HEK293 (cell line): Measurements from ENCODE around the gene NTNG1.
A peak's percentile ranks its signal among the peaks of the same experiment; 100 is the strongest.

Experiments used
- CTCF ChIA-PET: fragments of 350-600 bp; formaldehyde crosslinking; extraction: SDS; loops from one replicate; lab custom pipeline; 2021; ENCODE audit warnings: antibody characterized with exemption; lab: Yijun Ruan, JAX
- POLR2A ChIA-PET: fragments of 300-600 bp; formaldehyde crosslinking; extraction: SDS; loops from one replicate; lab custom pipeline; 2020; ENCODE audit warnings: antibody characterized with exemption, inconsistent platforms; lab: Yijun Ruan, JAX
- H3K27ac ChIP-seq: fragments of 200-500 bp; sonication (Bioruptor generic); 2 replicates; pipeline ENCODE4 v1.5.1; 2014; ENCODE audit warnings: low read depth, low read length, control low read depth, inconsistent platforms; ENCODE audit errors: extremely low read depth
- H3K36me3 ChIP-seq, 2 experiments: fragments of 200-500 bp in 1 of 2; sonication (Bioruptor generic) in 1 of 2; 1 replicate in 1 of 2; 2 replicates in 1 of 2; pipeline ENCODE4 v1.5.1; 2014 to 2017; ENCODE audit warnings: inconsistent platforms in 2 of 2, low read length in 2 of 2; ENCODE audit not compliant: control insufficient read depth in 2 of 2, insufficient read depth in 1 of 2
- H3K4me1 ChIP-seq: fragments of 200-500 bp; sonication (Bioruptor generic); 2 replicates; pipeline ENCODE4 v1.5.1; 2014; ENCODE audit warnings: mild to moderate bottlenecking, low read length, inconsistent platforms; ENCODE audit not compliant: control insufficient read depth, insufficient read depth
- H3K4me3 ChIP-seq: 2 replicates; pipeline ENCODE4 v1.5.1; 2011; ENCODE audit warnings: low read depth, mild to moderate bottlenecking, control low read depth, low read length, moderate library complexity
- H3K9me3 ChIP-seq: fragments of 200-500 bp; sonication (Bioruptor generic); 2 replicates; pipeline ENCODE4 v1.5.1; 2014; ENCODE audit warnings: low read depth, low read length, inconsistent platforms; ENCODE audit not compliant: control insufficient read depth, insufficient read depth
- GFI1B ChIP-seq: fragments of 450-650 bp; formaldehyde crosslinking; IDR thresholded peaks from 2 replicates; pipeline ENCODE4 v1.5.1; 2016; ENCODE audit warnings: missing biosample characterization, missing genetic modification characterization
- MEIS1 ChIP-seq: sonication (generic); formaldehyde crosslinking; IDR thresholded peaks from 2 replicates; pipeline ENCODE4 v1.8.1; 2022; ENCODE audit warnings: missing genetic modification reagents, mild to moderate bottlenecking, borderline replicate concordance
- MYNN ChIP-seq: fragments of 450-650 bp; formaldehyde crosslinking; IDR thresholded peaks from 2 replicates; pipeline ENCODE4 v1.5.1; 2016; ENCODE audit warnings: missing biosample characterization, missing genetic modification characterization, borderline replicate concordance
- REPIN1 ChIP-seq: fragments of 450-650 bp; formaldehyde crosslinking; IDR thresholded peaks from 2 replicates; pipeline ENCODE4 v1.5.1; 2017; ENCODE audit warnings: missing biosample characterization, missing genetic modification characterization, low read depth
- SETDB1 ChIP-seq: IDR thresholded peaks from one replicate; pipeline ENCODE4 v1.6.1; 2017; ENCODE audit warnings: mild to moderate bottlenecking, low read length, moderate library complexity, mixed read lengths; ENCODE audit not compliant: insufficient read length
- TRIM28 ChIP-seq: IDR thresholded peaks from 2 replicates; pipeline ENCODE4 v1.6.1; 2011; ENCODE audit warnings: low read length, control low read depth, borderline replicate concordance
- WT1 ChIP-seq: fragments of 450-650 bp; formaldehyde crosslinking; IDR thresholded peaks from 2 replicates; pipeline ENCODE4 v1.5.1; 2016; ENCODE audit warnings: missing biosample characterization, missing genetic modification characterization
- ZBTB8A ChIP-seq: fragments of 450-650 bp; formaldehyde crosslinking; IDR thresholded peaks from 2 replicates; pipeline ENCODE4 v1.5.1; 2016; ENCODE audit warnings: missing biosample characterization, missing genetic modification characterization
- ZFHX2 ChIP-seq: fragments of 450-650 bp; formaldehyde crosslinking; conservative IDR thresholded peaks from 2 replicates; pipeline ENCODE4 v1.5.1; 2016; ENCODE audit warnings: missing biosample characterization, missing genetic modification characterization
- ZNF2 ChIP-seq: fragments of 450-650 bp; formaldehyde crosslinking; IDR thresholded peaks from 2 replicates; pipeline ENCODE4 v1.5.1; 2016; ENCODE audit warnings: missing biosample characterization, missing genetic modification characterization
- ZNF214 ChIP-seq: fragments of 450-650 bp; formaldehyde crosslinking; IDR thresholded peaks from 2 replicates; pipeline ENCODE4 v1.5.1; 2017; ENCODE audit warnings: missing biosample characterization, mild to moderate bottlenecking, missing genetic modification characterization, borderline replicate concordance
- ZNF274 ChIP-seq, 2 experiments: fragments of 200-500 bp in 1 of 2; fragments of 450-650 bp in 1 of 2; sonication (Bioruptor generic) in 1 of 2; formaldehyde crosslinking in 1 of 2; IDR thresholded peaks; 2 replicates each; pipeline versions ENCODE4 v1.5.1 to v1.6.1; 2014 to 2016; ENCODE audit warnings: borderline replicate concordance in 1 of 2, inconsistent platforms in 1 of 2, low read length in 1 of 2, missing biosample characterization in 1 of 2, missing genetic modification characterization in 1 of 2
- ZNF354C ChIP-seq: fragments of 450-650 bp; formaldehyde crosslinking; IDR thresholded peaks from 2 replicates; pipeline ENCODE4 v1.5.1; 2016; ENCODE audit warnings: missing biosample characterization, missing genetic modification characterization, low read depth, borderline replicate concordance
- ZNF391 ChIP-seq: fragments of 450-650 bp; formaldehyde crosslinking; IDR thresholded peaks from 2 replicates; pipeline ENCODE4 v1.5.1; 2016; ENCODE audit warnings: low read depth, missing biosample characterization, missing genetic modification characterization, borderline replicate concordance
- ZNF398 ChIP-seq: fragments of 450-650 bp; formaldehyde crosslinking; IDR thresholded peaks from 2 replicates; pipeline ENCODE4 v1.5.1; 2017; ENCODE audit warnings: missing biosample characterization, missing genetic modification characterization
- ZNF529 ChIP-seq: fragments of 450-650 bp; formaldehyde crosslinking; IDR thresholded peaks from 2 replicates; pipeline ENCODE4 v1.5.1; 2017; ENCODE audit warnings: missing genetic modification characterization, missing biosample characterization; ENCODE audit not compliant: insufficient replicate concordance
- ZNF558 ChIP-seq: fragments of 450-650 bp; formaldehyde crosslinking; IDR thresholded peaks from 2 replicates; pipeline ENCODE4 v1.5.1; 2016; ENCODE audit warnings: missing biosample characterization, missing genetic modification characterization
- ZNF585B ChIP-seq: fragments of 450-650 bp; formaldehyde crosslinking; IDR thresholded peaks from 2 replicates; pipeline ENCODE4 v1.5.1; 2016; ENCODE audit warnings: missing biosample characterization, missing genetic modification characterization
- ZNF621 ChIP-seq: fragments of 450-650 bp; formaldehyde crosslinking; IDR thresholded peaks from 2 replicates; pipeline ENCODE4 v1.5.1; 2017; ENCODE audit warnings: missing biosample characterization, missing genetic modification characterization
- ZNF623 ChIP-seq: fragments of 450-650 bp; formaldehyde crosslinking; IDR thresholded peaks from 2 replicates; pipeline ENCODE4 v1.5.1; 2016; ENCODE audit warnings: missing biosample characterization, missing genetic modification characterization
- ZNF664 ChIP-seq: fragments of 450-650 bp; formaldehyde crosslinking; IDR thresholded peaks from 2 replicates; pipeline ENCODE4 v1.5.1; 2016; ENCODE audit warnings: missing biosample characterization, missing genetic modification characterization
- ZNF837 ChIP-seq: fragments of 450-650 bp; formaldehyde crosslinking; IDR thresholded peaks from 2 replicates; pipeline ENCODE4 v1.5.1; 2016; ENCODE audit warnings: missing biosample characterization, missing genetic modification characterization
- ZSCAN4 ChIP-seq: fragments of 450-650 bp; formaldehyde crosslinking; IDR thresholded peaks from 2 replicates; pipeline ENCODE4 v1.5.1; 2017; ENCODE audit warnings: missing biosample characterization, missing genetic modification characterization
- TF ChIP-seq, protein P1 (sequence below): fragments of 450-650 bp; formaldehyde crosslinking; IDR thresholded peaks from 2 replicates; pipeline ENCODE4 v1.5.1; 2016; ENCODE audit warnings: missing biosample characterization, missing genetic modification characterization
- TF ChIP-seq, protein P2 (sequence below): fragments of 450-650 bp; formaldehyde crosslinking; IDR thresholded peaks from 2 replicates; pipeline ENCODE4 v1.5.1; 2016; ENCODE audit warnings: missing biosample characterization, missing genetic modification characterization
- TF ChIP-seq, protein P3 (sequence below): fragments of 450-650 bp; formaldehyde crosslinking; IDR thresholded peaks from 2 replicates; pipeline ENCODE4 v1.5.1; 2016; ENCODE audit warnings: missing biosample characterization, missing genetic modification characterization

NTNG1 gene

GRCh38 chr1:107501081-107501605 is 360.3 kb downstream of the NTNG1 start (continued):
- TF ChIP-seq ZSCAN4, result no peak
- TF ChIP-seq ZNF354C (tag by site-specific recombination), result no peak
- TF ChIP-seq ZNF558 (tag by site-specific recombination), result no peak
- TF ChIP-seq ZFHX2 (tag by site-specific recombination), result no peak
- TF ChIP-seq, protein P1, sequence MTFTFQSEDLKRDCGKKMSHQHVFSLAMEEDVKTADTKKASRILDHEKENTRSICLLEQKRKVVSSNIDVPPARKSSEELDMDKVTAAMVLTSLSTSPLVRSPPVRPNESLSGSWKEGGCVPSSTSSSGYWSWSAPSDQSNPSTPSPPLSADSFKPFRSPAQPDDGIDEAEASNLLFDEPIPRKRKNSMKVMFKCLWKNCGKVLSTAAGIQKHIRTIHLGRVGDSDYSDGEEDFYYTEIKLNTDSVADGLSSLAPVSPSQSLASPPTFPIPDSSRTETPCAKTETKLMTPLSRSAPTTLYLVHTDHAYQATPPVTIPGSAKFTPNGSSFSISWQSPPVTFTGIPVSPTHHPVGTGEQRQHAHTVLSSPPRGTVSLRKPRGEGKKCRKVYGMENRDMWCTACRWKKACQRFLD (tag by site-specific recombination), result no peak
- TF ChIP-seq WT1 (tag by site-specific recombination), result no peak
- no peak for TF ChIP-seq ZNF529 (tag by site-specific recombination)
- no peak for TF ChIP-seq ZNF621 (tag by site-specific recombination)
- no peak for TF ChIP-seq ZNF664
- no peak for TF ChIP-seq ZNF2
- TF ChIP-seq, all 188 proteins: peak for 0

GRCh38 chr1:107510347-107510746 is 369.5 kb downstream of the NTNG1 start:
- TF ChIP-seq GFI1B (tag by site-specific recombination) (no peak), ZNF623 (tag by site-specific recombination) (no peak), ZNF274 (IDR thresholded peaks at IDR 0.05; ENCODE audit: low read length) (no peak), ZNF274 (tag by site-specific recombination; IDR thresholded peaks at IDR 0.05; ENCODE audit: borderline replicate concordance) (no peak), MEIS1 (CRISPR knock-in tag) (no peak), ZNF585B (tag by site-specific recombination) (peak; percentile 92), SETDB1 (peak; percentile 36), MYNN (tag by site-specific recombination) (no peak), TRIM28 (0 out of 2 replicates have a peak, but pooled peaks have one; percentile 45)
- no peak overlapping the region for H3K4me3 ChIP-seq
- H3K27ac ChIP-seq, result no peak overlapping the region
- ChIA-PET CTCF (no interaction called here), POLR2A (no interaction called here)
- H3K9me3 ChIP-seq, result no peaks in the 10 kb centered on the region
- H3K36me3 ChIP-seq, result no peaks in the 10 kb centered on the region
- no peaks in the 10 kb centered on the region for H3K4me1 ChIP-seq

DNA sequence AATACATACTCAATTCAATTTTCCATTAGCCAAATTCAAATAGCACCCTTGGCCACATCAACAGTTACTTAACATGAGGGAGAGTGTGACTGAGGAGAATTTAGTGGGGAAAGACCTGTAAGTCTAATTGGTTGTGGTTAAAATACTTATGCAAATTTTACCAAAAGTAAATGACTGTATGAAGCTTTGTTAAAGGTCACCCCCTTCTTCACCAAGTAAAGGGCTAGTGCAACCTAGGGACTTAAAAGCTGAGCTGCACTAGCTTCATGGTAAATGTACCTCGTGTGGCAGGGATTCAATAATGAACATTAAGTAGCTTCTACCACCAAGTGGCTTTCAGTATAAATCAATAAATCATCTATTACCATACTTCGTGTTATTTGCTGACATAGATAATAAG is 372.0 kb downstream of the NTNG1 start:
- Histone ChIP-seq H3K4me1 (no peaks in the 10 kb centered on the region), H3K36me3 (no peaks in the 10 kb centered on the region), H3K9me3 (no peaks in the 10 kb centered on the region), H3K27ac (no peak overlapping the region), H3K4me3 (no peak overlapping the region)
- ChIA-PET POLR2A (no interaction called here), CTCF (interaction anchor here (4.7 kb wide), 1 partner anchor 17 kb away, joined by 17 read pairs; no protein-coding TSS in a partner anchor)
- TF ChIP-seq ZNF837 (tag by site-specific recombination) (no peak), REPIN1 (no peak), ZNF214 (tag by site-specific recombination) (no peak), ZNF391 (tag by site-specific recombination) (no peak), ZBTB8A (tag by site-specific recombination) (no peak), ZNF398 (no peak)
- TF ChIP-seq, protein P2, sequence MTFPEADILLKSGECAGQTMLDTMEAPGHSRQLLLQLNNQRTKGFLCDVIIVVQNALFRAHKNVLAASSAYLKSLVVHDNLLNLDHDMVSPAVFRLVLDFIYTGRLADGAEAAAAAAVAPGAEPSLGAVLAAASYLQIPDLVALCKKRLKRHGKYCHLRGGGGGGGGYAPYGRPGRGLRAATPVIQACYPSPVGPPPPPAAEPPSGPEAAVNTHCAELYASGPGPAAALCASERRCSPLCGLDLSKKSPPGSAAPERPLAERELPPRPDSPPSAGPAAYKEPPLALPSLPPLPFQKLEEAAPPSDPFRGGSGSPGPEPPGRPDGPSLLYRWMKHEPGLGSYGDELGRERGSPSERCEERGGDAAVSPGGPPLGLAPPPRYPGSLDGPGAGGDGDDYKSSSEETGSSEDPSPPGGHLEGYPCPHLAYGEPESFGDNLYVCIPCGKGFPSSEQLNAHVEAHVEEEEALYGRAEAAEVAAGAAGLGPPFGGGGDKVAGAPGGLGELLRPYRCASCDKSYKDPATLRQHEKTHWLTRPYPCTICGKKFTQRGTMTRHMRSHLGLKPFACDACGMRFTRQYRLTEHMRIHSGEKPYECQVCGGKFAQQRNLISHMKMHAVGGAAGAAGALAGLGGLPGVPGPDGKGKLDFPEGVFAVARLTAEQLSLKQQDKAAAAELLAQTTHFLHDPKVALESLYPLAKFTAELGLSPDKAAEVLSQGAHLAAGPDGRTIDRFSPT (tag by site-specific recombination), result no peak
- TF ChIP-seq, protein P3, sequence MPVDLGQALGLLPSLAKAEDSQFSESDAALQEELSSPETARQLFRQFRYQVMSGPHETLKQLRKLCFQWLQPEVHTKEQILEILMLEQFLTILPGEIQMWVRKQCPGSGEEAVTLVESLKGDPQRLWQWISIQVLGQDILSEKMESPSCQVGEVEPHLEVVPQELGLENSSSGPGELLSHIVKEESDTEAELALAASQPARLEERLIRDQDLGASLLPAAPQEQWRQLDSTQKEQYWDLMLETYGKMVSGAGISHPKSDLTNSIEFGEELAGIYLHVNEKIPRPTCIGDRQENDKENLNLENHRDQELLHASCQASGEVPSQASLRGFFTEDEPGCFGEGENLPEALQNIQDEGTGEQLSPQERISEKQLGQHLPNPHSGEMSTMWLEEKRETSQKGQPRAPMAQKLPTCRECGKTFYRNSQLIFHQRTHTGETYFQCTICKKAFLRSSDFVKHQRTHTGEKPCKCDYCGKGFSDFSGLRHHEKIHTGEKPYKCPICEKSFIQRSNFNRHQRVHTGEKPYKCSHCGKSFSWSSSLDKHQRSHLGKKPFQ (tag by site-specific recombination), result no peak
